Activated CD8-positive, alpha-beta memory T cell treated with anti-CD3 and anti-CD28 coated beads, Interleukin-2, amount 50 U/mL, for 24 hours (primary cell): Measurements from ENCODE around the gene PDGFB.

ENCODE experiments used
- DNase-seq: peaks from one replicate; pipeline ENCODE4 v3.0.0-alpha.2; 2020; ENCODE audit errors: extremely low read depth

The PDGFB gene

DNA sequence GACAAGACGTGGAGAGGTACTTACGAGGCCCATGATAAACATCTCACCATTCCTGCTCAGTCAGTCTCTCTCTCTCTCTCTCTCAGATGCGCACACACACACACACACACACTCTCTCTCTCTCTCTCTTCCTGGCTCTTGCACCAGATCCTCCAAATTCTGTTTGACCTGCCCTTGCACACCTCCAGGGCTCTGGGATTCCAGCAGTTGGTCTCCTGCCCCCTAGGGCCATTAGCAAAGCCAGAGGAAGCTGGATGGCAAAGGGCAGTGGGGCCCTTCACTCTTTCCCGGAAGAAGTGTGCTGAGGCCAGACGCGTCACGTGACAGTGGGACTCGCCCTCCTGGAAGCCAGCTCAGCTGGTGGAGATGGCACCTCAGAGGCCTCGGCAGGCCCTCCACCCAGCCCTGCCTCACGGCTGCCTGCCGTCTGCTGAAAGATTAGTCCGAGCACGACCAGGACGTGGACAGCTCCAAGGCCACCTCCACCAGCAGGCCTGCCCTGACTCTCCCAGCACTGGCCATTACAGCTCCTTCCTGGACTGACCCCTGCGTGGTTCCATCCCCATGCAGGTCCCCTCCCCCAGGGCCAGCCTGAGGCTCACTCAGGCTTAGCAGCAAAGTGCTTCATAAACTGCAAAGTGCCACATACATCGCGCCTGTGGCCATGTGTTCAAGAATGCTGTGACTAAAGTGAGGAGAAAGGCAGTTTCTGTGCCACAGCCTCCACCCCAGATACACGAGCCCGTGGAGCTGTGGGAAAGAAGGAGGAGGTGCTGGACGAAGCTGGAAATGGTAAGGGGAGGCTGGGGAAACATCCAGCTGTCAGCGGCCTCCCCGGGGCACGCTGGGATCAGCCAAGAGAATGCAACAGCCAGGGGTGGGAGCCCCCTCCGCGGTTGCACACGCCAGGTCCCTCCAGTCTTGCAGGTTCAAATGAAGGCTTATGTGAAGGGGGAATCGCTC is 3.7 kb downstream of the PDGFB start:
- DNase-seq = no peak

DNA sequence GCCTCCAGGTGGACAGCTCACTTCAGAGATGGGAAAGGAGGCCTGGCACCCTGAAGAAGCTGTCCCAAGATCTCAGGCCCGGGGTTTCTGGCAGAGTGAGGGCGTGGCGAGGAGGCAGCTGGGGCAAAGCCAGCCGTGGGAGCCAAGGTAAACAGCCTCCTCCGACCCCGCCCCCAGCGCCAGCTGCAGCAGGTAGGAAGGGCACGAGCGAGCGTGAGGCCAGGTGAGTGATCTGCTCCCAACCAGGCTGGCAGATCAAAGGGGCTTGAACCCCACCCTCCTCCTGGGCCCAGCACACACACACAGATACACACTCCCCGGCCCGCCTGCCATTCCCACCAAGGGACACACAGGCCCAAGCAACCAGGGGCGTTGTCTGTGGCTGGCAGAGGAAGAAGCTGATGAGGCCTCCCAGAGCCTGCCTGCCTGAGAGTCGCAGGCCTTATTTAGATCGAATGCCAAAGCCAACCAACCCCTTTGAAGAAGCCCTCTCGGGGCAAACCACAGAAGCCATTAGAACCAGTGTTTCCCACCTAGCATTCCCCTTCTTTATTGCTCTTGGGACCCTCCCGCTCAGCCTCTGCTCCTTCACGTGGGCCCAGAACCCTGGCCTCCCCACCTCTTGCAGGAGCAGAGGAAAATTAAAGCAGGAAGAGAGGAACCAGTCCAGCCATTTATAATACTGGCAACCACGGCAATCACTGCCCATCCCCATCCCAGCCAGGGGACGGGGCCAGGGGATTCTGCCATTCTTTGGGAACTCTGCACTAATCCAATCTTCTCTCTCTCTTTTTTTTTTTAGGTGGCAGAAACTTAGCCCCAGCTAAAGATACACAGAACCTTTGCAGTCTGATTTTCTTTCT is 5.0 kb downstream of the PDGFB start:
- no peak for DNase-seq

DNA sequence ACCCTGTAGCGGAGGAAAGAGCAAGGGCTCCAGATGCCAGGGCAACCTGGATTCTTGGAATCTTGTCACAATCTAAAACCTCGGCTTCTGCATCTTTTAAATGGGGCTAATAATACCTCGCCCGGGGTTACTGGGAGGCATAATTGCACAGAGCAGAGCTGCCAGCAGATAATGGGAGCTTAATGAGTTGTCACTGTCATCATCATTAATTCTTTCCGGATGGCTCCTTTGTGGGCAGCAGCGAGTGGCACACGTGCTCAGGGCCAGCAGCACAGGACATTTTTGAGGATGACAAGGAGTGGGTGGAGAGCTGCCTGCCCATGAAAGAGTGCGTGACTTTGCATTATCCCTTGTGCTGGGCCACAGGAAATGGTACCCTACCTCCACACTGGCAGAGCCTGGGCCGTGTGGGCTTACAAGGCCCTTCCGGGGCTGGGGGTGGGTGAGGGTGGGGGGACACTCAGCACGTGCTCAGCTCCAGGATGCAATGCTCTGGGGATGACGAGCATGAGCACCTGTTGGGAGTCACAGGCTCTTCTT is 5.7 kb downstream of the PDGFB start:
- no peak for DNase-seq

DNA sequence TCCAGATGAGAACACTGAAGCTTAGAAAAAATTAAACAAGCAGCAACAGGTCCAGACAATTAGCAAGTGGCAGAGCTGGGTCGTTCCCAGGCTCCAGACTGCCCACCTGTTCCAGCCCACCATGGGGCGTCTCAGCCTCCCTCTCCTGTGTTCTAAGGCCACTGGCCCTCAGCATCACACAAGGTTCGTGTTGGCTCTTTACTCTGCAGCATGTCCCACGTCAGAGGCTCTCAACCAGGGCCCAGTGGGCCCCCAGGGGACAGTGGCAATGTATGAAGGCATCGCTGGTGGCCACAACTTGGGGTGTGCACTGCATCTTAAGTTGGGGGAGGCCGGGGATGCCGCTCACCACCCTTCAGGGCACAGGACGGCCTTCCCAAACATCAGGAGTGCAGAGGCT is 6.2 kb downstream of the PDGFB start:
- DNase-seq = no peak

DNA sequence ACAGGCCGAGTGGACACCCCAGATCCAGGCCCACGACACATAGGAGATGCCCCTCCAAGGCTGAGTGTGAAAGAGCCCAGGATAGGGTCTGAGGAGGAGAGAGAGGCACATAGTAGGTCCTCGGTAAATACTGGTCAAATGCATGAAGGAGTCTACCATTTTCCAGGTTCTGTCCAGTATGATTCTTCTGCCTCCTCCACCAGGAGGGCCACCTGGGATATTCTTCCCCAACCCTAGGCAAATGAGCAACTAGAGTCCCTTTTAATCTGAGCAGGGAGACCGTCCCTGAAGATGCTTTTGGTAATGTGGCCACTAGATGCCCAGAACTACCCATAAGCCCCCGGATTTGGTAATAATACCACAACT is 6.7 kb downstream of the PDGFB start:
- DNase-seq = no peak

DNA sequence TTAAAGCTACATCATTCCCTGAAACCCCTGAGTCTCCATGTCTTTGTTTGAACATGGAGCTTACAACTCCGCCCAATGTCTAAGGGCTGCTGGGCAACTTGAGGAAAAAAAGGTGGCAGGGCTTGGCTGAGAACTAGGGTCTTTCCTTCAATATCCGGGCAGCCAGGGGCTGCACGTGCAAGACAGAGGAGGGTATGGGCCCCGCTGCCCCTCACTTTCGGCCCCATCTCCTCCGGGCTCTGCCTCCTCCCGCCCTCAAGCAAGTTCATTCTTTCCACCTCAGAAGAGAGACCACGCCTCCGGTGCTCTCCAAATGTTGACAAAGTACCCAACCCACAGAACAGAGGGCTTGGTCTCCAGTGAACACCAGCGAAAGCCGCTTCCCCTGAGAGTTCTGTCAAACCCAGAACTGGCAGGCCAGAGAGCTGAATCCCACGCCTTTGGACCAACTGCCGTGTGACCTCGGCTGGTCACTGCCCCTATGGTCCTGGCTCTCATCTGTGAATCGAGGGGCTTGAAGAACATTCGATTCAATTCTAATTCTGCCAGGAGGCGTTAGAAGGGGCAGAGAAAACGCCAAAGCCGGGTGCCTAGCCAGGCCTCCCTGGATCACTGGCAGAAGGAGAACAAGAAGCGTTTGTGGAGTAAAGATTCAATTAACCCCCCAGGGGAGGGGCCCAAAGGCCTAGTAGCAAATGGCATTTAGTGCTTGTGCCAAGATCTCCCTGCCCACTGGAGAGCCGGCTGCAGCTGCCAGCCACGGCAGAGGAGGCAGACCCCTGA is 7.3 kb downstream of the PDGFB start:
- DNase-seq = no peak

DNA sequence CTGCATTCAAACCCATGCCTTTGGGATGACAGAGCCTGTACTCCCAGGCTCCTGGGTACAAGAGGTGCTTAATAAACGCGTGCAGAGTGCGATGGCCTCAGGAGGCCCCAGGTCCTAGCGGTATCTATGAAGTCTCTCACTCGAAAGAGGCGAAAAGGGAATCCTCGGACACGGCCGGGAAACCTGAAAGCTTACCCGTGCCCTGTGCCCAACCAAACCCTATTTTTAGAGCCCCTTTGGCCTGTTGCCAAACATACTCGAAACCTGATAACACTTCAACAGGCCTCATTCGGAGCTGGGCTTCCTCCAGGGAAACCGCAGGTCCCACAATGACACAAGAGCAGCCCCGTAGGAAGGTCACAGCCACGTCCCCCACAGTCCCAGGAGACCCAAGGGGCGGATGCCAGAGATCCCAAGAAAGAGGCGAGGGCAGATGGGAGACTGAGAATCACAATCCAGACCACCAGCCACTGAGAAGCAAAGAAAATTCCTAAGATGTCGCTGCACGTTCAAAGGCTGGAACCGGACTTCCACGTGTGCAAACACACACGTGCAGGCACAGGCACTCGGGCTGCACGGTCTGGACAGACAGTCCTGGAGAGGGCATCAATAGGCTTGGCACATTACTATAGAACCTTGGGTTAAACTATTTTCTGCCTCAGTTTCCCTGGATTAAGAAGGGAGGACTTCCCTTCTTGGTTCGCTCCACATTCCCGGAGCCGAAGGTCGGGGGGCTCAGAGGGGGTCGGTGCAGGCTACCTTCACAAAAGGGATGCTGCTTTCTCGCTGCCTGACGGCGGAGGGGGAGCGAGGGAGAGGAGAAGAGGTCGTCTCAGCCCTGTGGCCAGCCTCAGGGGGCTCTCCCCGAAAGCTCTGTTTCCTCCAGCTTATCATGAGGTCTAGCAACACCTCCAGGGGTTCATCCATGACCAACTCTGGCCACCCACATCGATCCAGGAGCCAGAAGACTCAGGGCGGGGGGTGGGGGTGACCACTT is 8.2 kb downstream of the PDGFB start:
- no peak for DNase-seq

DNA sequence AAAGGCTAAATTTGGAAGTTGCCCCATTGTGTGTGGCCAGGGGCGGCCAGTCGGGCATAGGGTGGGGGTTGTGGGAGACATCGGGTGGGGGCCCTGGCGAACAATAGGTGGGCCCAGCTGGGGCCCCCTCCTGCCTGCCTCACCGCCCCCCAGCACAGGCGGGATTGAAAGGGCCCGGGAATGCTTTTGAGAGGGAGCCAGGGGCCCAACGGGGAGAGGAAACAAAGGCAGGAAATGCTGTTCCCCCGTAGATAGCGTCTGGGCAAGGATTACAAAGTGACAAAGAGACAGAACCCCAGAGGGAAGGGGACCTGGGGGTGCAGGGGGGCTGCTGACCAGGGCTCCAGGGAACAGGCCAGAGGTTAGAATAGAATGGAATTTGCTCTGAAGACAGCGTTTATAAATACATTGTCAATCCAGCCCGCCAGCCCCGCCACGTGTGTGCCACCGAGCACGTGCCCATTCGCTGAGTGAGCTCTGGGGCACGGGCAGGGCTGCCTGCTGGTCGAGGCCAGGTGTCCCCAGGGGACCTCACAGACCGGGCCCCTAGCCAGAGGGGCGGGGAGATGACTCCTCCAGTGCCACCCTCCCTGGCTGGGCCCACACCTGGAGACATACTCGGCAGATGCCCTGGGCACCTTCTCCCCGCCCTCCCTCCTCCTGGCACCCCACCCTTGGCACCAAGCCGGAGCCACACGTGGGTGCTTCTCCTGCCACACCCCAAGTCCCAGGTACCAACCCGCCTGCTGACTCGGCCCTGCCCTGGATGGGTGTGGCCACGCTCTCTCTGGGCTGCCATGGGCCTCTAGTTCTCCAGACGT is 9.7 kb downstream of the PDGFB start:
- DNase-seq = no peak

DNA sequence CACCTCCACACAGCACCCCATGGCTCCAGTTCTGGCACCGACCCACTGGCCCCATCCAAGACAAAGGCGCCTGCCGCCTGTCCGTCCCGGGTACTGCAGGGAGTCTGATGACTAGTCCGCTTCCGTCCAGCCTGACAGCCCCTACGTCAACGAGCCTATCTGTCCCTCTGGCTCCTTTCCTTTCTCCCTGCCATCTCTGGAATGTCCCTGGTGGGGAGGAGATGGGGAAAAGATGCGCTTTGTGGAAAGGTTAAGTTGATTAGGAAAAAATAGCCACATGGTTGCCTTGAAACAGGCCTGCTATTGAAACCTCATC is 10.4 kb downstream of the PDGFB start:
- DNase-seq = no peak

DNA sequence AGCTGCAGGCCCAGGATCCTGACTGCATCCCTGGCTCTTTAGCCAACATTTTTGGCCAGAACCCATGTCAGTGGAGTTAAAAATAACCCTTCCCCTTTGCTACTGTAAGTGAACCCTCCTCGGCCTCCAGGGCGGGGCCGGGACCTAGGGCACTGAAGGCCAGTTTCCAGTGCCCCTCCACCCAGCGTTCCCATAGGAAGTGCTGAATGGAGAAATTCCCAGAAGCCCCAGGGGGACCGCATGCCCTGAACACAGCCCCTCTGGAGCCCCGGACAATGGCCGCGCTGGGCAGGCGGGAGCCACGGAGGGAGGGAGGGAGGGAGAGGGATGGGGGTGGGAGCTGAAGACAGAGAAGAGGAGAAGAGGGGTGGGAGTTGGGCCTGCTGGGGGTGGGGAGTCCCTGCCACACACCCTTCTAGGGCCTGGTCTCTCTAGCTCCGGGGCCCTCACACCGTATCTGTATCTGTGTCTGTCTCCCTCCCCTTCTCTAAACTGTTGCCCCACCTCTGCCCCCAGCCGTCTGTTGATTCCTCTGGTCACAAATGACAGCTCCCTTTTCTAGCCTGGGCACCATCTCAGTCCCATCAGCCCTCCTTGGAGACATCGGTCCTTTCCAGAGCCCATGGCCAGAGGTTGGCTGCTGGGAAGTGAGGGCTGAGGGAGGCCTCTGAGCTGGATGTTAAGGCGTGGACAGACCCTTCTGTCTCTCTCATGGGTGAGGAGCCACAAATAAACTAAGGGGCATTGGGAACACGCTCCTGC is 10.9 kb downstream of the PDGFB start:
- no peak for DNase-seq

DNA sequence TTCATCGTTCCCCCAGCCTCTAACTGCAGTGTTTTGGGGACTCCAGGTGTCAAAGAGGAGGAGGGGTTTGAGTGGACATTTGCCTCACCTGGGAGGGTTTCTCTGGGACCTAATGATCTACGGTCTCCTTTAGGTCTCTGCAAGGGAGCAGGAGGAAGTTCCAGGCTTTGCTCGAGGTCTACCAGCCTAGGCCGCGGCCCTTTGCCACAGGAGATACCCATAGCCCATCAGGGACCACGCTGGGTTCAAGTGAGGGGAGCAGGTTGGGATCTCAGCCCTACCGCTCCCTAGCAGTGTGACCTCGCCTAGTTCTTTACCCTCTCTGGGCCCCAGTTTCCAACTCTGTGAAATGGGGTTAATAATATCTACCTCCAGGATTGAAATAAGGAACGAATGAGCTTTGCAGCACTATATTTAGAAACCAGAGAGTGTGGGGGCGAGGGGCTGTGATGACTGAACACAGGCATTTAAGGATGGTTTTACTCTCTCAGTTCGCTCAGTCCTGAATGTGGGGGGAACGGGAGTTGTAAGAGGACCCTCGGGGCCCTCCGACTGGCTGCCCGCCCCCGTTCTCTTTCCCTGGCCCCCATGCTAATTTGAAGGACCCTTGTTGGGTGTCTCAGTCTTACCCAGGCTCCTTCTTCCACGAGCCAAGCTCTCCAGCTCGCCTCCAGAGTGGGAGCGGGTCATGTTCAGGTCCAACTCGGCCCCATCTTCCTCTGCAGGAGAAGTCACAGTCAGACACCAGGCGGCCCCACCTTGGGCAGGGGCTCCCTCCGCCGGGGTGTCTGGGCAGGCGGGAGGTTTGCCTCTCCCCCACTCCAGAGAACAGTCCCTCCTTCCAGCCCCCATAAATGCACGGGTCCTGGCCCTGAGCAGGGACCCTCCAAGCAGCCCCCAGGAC is 11.7 kb downstream of the PDGFB start:
- no peak for DNase-seq

DNA sequence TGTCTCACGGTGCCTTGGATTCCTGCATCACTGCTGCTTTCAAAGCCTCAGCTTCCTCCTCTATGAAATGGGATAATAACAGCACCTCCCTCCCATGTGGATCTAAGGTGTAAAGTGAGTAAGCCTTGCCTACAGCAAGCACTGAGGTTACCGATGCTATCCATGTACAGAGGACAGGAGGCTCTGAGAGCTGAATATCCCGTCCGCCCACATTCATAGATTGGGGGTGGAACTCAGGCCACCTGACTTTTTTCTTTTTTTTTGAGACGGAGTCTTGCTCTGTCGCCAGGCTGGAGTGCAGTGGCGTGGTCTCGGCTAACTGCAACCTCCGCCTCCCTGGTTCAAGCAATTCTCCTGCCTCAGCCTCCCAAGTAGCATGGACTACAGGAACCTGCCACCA is 12.5 kb downstream of the PDGFB start:
- no peak for DNase-seq

DNA sequence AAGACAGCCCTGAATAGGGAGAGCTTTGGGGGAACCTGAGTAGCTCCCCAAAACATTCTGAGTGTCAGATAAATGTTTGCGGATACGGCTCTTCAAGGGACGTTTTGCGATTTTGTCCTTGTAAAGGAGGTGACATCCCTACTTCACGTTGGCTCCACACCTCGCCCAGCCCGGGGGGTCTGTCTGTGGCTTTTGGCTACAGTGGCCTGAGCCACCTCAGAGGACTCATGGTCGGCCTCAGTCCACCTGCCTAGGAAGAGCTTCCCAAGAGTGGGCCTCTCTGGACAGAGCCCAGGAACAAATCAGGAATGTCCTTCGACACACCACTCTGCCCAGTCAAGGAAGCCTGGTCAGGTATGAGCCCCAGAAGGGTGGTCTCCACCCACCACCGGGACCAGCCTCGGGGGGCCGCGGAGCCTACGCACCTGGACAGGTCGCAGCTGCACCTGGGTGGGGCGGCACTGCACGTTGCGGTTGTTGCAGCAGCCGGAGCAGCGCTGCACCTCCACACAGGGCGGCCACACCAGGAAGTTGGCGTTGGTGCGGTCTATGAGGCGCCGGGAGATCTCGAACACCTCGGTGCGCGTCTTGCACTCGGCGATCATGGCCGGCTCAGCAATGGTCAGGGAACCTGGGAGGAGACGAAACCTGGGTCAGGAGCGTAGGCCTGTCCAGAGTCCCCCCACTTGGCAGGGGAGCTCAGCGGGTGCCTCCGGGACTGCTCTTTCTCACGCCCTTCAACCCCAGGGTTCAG is 13.4 kb downstream of the PDGFB start:
- no peak for DNase-seq

DNA sequence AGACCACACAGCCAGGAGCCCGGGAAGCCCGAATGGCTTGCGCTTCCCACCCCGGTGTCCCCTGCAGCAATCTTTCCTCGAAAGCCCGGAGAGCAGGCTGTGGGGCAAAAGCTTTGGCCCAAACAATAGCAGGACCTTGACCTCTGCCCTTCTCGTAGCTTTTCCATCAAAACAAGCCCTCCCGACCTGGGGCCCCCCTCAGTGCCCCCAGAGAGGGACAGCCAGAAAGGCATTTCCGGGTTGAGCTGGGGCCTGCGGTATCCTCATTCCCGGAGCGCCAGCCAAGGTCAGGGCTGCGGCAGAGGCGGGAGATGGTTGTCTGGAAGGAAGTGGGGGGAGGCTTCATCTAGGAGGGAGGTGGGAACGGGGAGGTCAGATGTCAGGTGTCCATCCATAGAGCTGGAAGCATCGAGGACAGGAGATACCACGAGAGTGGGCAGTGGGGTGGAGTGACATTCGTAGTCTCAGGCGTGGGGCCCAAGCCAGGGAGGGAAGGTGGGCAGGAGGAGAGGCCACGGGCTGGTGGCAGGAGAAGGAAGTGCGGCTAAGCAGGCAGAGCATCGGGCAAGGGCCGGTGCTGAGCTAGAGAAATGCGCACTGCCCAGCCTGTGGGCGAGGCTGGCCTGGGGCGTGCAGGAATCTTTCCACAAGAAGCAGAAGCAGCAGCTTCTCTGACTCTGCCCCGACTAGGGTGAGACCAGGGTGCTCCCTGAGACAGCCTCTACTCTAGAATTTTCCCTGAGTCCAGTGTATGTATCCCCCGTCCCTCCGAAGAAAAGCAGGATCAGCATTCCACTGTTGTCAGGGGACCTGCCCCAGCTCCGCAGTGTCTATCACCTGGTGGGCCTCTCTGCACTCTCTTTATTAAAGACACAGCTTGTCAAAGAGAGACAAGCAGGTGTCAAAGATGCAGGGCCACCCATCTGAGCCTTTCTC is 14.3 kb downstream of the PDGFB start:
- no peak for DNase-seq

DNA sequence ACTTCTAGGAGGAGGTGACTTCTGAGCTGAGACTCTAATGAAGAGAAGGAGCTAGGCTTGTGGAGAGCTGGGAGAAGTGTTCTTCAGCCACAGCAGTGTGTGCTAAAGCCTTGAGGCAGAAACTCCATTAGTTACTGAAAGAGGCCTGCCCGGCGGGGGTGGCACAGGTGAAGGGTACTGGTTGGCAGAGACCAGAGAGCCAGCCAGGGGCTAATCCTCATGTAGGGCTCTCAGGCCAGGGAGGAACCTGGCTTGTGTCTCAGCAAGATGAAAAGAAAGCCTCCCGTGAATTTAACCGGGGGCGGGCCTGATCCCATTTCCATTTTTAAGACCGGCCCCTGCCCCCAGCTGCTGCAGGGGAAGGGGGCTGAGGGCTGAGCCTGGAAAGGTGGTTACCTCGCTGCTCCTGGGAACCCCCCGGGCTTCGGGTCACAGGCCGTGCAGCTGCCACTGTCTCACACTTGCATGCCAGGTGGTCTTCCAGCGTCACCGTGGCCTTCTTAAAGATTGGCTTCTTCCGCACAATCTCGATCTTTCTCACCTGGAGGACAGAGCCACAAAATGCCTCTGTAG is 15.0 kb downstream of the PDGFB start:
- no peak for DNase-seq

DNA sequence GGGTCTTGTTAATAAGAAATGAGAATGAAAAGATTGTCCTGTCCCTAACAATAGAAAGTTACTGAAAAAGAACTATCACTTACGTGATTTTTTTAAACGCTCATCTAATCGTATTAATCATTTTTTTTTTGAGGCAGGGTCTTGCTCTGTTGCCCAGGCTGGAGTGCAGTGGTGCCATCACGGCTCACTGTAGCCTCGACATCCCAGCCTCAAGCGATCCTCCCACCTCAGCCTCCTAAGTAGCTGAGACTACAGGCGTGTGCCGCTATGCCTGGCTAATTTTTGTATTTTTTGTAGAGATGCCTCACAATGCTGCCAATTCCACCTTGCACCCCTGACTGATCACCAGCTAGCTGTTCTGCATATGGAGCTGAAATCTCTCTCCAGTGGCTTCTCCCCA is 15.7 kb downstream of the PDGFB start:
- no peak for DNase-seq
